Medulla oblongata (tissue), 1 donor: ENCODE measurements around the gene TP53BP2.

ENCODE experiments used
- DNase-seq: peaks from one replicate; pipeline ENCODE4 v3.0.0-alpha.2; 2015; ENCODE audit errors: extremely low spot score

Gene TP53BP2

DNA sequence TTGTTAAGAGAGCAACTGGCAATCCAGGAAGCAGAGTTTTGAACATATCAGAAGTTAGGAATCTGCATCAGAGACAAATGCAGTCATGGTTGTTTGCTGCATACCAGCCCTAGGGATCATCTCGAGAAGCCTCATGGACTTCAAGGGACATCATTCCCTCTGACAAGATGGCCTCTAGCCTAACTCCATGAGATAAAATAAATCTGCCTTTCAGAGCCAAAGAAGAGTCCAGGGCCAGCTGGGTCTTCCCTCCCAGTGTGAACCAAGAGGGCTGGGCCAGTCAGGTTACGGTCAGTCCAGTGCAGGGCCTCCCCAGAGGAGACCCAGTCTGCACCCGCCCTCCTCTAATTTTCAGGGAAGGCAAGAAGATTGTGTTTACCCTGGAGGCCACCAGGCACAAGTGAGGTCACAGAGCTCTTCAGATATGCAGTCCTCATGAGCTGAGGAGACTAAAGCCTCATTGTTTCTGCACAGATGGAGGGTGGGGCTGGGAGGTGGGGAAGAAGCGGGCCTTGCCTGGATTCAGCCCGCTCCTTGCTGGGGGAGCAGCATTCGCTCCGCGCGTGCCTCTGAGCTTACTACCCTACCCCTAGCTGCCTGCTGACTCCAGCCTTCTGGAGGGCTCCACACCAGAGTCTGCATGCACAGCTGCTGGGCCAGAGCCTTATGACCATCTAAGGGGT lies 80.6 kb downstream of the TP53BP2 start:
- peak; percentile 92 for DNase-seq

- DNase-seq: no peak
Observed at GRCh38 chr1:223763881-223764280, 81.9 kb downstream of the TP53BP2 start.

DNA sequence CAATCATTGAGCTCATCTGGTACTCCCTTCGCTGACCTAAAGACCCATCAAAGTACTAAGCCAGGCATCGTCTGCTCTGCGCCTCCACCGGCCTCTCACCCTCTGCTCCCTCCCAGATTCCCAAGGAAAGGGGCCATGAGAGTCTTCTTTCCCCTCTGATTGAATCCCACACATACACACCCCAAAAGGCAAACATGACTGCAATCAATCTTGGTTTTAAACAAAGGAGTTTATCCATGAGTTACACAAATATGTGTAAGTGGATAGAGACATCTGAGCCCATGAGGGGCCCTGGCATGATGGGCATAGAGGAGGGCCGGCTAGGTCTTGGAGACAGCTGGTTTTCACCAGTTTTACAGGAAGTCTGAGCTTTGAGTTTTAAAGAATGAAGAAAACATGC lies 82.5 kb downstream of the TP53BP2 start:
- no peak for DNase-seq

GRCh38 chr1:223761411-223761810 lies 84.3 kb downstream of the TP53BP2 start:
- DNase-seq: no peak

GRCh38 chr1:223760833-223761232 lies 84.9 kb downstream of the TP53BP2 start:
- DNase-seq: no peak

DNA sequence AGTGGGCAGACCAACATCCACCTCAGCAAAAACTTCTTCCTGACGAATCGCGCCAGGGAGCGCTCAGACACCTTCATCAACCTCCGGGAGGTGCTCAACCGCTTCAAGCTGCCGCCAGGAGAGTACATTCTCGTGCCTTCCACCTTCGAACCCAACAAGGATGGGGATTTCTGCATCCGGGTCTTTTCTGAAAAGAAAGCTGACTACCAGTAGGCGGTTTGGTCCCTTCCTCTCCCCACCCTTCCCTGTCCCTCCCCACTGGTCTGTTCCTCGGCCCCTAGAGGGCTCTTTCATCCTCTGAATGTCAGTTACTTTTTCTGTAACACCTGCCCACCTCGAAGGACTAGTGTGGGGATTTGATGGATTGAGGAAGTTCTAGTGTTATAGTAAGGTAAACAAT lies 86.5 kb downstream of the TP53BP2 start:
- no peak for DNase-seq

- DNase-seq: no peak
Observed at GRCh38 chr1:223758734-223759133, 87.0 kb downstream of the TP53BP2 start.

DNA sequence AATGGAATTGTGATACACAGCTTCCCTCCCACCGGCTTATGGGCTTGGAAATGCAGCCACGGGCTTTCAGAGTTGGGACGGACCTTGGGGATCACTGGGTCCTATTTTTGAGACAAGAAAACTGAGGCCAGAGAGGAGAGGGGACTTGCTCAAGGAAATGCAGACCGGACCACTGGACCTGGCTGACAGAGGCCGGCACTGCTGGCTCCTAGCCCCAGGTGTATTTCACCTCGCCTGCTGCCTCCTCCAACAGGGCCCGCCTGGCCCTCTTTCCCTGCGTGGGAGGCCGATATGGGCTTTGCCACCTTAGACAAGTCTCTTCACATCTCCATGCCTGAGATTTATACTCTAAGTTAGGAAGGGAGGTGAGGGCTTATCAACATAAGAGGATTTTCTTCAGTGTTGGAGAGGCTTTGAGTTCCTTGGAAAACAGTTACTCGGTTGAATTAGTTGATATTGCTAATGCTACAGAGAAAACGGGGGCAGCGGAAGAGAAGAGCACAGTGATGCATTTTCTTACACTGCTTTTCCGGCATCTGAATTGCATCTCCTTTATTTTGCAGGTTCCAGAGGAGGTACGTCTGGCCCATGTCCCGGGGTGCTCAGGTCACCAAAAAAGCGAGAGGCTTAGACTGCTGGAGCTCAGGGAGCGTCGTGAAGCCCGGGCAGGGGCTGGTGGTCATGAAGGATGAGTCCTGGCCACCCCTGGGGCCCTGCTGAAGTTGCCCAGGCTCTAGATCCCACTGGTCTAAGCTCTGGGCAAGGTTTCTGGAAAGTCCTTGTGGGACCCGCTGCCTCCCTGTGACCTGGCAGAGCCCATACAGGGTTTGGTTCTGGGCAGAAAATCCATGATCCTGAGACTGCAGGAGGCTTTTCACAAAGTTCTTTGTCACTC lies 88.7 kb downstream of the TP53BP2 start:
- no peak for DNase-seq

DNA sequence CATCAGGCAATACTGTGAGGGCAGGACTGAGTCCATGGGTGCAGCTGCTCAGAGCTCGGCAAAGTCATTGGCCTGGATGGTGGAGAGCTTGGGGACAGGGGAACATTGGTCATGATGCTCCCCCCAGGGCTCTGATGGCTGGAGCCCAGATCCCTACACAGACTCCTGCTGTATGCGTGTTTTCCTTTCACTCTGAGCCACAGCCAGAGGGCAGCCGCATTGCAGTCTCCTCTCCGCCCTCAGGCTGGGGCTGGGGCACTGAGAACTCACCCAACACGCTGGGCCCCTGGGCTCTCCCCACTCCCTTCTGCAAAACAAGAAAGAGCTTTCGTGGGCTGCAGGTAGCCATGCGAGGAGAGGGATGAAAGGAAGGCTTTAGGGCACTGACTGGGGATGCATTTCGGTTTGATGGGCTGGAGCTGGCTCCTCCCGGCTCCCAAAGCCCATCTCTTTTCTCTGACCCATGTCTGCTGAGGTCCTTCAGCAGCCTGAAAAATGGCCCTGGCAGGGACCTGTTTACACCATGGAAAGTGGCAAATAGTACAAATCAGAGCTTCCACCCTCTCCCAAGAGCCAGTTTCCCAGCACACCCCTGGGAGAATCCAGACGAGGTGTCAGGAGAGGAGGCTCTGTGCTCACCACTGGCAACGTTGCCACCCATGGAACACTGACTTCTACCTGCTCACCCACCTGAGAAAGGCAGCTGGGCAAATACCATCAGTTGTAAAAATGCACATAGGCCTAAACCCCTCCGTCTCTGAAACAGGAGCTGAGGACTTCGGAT lies 89.6 kb downstream of the TP53BP2 start:
- DNase-seq: peak; percentile 90

- DNase-seq: no peak
Observed at GRCh38 chr1:223755432-223755792, 90.3 kb downstream of the TP53BP2 start.

GRCh38 chr1:223754681-223755431 lies 90.9 kb downstream of the TP53BP2 start:
- no peak for DNase-seq

DNA sequence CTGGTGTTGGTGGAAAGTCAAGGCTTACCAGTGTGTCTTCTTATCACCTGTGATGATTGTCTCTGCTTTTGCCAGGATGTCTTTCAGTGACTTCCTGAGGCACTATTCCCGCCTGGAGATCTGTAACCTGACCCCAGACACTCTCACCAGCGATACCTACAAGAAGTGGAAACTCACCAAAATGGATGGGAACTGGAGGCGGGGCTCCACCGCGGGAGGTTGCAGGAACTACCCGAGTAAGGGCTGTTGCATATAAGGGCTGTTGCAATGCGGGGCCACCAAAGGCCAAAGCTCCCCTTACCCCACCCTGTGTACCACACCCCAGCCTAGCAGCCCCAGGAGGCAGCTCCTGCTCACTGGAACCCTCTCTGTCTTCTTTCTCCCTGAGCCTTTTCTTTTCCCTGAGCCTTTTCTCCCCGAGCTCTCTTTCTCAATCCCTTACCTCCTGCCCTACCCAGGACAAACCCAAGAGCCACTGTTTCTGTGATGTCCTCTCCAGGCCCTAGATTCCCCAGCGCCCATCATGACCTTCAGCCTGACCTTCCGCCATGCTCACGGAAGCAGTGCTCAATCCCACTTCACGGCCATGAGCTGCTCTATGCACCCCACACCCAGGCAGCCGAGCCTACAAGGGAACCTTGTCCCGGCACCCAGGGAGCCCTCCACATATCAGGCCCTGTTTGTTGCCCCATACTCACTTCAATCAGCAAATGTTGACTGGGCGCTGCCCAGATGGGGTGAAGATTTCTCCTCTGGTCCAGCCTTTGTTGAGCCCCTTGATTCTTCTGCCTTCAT lies 92.8 kb downstream of the TP53BP2 start:
- no peak for DNase-seq

GRCh38 chr1:223751696-223752095 lies 94.1 kb downstream of the TP53BP2 start:
- DNase-seq: no peak

- DNase-seq: no peak
Observed at GRCh38 chr1:223750730-223751570, 94.8 kb downstream of the TP53BP2 start.

DNA sequence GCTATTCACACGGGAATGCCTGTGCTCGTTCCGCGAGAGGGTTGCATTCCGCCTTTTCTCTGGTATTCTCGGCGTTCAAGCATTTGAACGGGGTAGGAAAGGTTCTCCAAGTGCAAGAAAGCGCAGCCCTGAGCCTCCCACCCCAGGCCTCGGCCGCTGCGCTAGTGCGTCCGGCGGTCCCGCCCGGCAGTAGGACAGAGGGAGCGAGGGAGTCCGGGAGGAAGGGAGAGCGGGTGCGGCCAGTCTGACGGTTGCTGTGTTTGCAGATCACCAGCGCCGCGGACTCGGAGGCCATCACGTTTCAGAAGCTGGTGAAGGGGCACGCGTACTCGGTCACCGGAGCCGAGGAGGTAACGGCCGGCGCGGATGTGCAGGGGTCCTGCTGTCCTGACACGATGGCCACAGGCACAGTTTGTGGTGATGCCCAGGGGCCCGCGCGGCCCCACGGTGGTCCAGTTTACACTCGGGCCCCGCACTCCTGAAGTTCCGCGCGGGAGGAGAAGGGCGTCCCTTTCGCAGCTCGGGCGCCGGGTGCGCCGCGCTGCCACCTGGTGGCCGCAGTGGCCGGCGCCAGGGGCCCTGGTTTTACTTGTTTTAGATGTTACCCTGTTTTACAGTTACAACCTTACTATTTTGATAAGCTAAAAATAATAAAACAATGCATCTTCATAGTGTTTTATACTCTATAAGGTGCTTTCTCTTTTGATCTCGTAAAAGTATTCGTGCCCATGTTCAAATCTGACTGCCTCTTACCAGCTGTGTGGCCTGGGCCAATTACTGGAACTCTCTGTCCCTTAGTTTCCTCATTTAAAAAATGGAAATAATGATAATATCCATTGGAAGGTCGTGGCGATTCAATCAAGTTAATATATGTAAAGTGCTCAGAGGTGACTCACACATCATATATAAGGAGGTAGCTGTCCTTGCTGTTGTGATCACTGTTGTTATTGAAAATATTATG lies 96.7 kb downstream of the TP53BP2 start:
- peak; percentile 73 for DNase-seq

DNA sequence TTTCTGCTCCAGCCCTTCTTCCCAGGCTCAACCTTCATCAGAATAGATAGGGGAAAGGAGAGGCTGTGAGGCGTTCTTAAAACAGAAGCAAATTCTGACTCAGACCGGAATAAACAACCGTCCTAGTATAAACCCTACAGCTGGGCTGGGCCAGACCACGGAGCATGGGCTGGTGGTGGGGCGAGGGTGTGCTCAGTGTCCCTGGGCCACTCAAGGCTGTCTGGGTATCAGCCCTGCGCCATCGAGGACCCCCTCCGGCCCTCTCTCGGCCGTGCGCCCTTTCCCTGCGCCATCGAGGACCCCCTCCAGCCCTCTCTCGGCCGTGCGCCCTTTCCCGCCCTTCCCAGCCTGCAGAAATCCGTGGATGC lies 97.4 kb downstream of the TP53BP2 start:
- no peak for DNase-seq

- no peak for DNase-seq
Observed at GRCh38 chr1:223747838-223748335, 97.9 kb downstream of the TP53BP2 start.

DNA sequence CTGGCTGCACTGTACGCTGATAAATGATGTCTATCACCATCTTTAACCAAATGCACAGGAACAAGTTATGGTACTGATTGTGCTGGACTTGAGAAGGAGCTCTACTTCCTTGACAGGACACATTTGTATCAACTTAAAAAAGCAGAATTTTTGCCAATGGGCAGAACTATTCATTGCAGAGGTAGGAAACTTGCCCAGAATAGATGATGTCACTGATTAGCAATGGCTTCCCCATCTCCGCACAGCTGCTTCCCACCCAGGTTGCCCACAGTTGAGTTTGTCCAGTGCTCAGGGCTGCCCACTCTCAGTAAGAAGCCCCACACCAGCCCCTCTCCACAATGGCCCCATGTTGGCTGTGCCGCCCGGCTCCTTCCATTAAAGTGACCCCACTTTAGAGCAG lies 100.0 kb downstream of the TP53BP2 start:
- no peak for DNase-seq
